A673 (cell line): ENCODE data around the gene TNS1. TPM values are rescaled to one million over a fixed set of nuclear protein-coding genes. Genes with fewer than 3 reads are reported as not detected.

Experiments used
- BruUV-seq: library from RNA; stranded (reverse); fragments of 400-500 nt; replicated peaks from 2 replicates; lab custom pipeline; 2021; lab: Mats Ljungman, UMichigan
- CTCF ChIA-PET: fragments of 300-600 bp; sonication (Branson Sonifier 250); formaldehyde crosslinking; loops from one replicate; lab custom pipeline; 2022; ENCODE audit warnings: antibody characterized with exemption; lab: Charles Lee
- POLR2A ChIA-PET: fragments of 300-600 bp; sonication (Branson Sonifier 250); formaldehyde crosslinking; loops from one replicate; lab custom pipeline; 2022; ENCODE audit warnings: antibody characterized with exemption; ENCODE audit not compliant: low non-redundant PET; lab: Charles Lee
- DNase-seq: peaks from one replicate; pipeline ENCODE4 v3.0.0-alpha.2; 2015; ENCODE audit warnings: low spot score
- H3K27ac ChIP-seq: fragments of 200-600 bp; sonication (generic); 2 replicates; pipeline ENCODE4 v1.5.1; 2016; ENCODE audit warnings: mixed run types, low read depth, mild to moderate bottlenecking, mixed read lengths, antibody characterized with exemption, low read length; ENCODE audit not compliant: poor library complexity, severe bottlenecking
- H3K27me3 ChIP-seq: fragments of 200-600 bp; sonication (generic); replicated peaks from 2 replicates; pipeline ENCODE4 v1.6.1; 2017; ENCODE audit warnings: mixed run types, low read depth, mild to moderate bottlenecking, mixed read lengths, antibody characterized with exemption, low read length; ENCODE audit not compliant: insufficient read depth, poor library complexity
- H3K36me3 ChIP-seq: fragments of 200-600 bp; sonication (generic); 2 replicates; pipeline ENCODE4 v1.6.1; 2016; ENCODE audit warnings: mixed run types, mild to moderate bottlenecking, mixed read lengths, antibody characterized with exemption, low read length; ENCODE audit not compliant: insufficient read depth, poor library complexity, severe bottlenecking
- H3K4me1 ChIP-seq: fragments of 200-600 bp; sonication (generic); 2 replicates; pipeline ENCODE4 v1.6.1; 2017; ENCODE audit warnings: mixed run types, mild to moderate bottlenecking, mixed read lengths, antibody characterized with exemption, low read length; ENCODE audit not compliant: insufficient read depth, poor library complexity, severe bottlenecking
- H3K4me3 ChIP-seq: fragments of 200-600 bp; sonication (generic); 2 replicates; pipeline ENCODE4 v1.5.1; 2016; ENCODE audit warnings: low read depth, mixed run types, mild to moderate bottlenecking, mixed read lengths, low read length; ENCODE audit not compliant: poor library complexity, severe bottlenecking
- H3K9me3 ChIP-seq: fragments of 200-600 bp; sonication (generic); 2 replicates; pipeline ENCODE4 v1.6.1; 2016; ENCODE audit warnings: mixed run types, low read depth, mild to moderate bottlenecking, mixed read lengths, antibody characterized with exemption, low read length; ENCODE audit not compliant: poor library complexity, severe bottlenecking
- EZH2 ChIP-seq: fragments of 200-600 bp; sonication (generic); IDR thresholded peaks from 2 replicates; pipeline ENCODE4 v1.6.1; 2017; ENCODE audit warnings: borderline replicate concordance, low read depth, mild to moderate bottlenecking, mixed read lengths, antibody characterized with exemption, low read length; ENCODE audit not compliant: poor library complexity, severe bottlenecking
- intact Hi-C: fragments of 100-400 bp; cut with micrococcal nuclease; formaldehyde crosslinking; loops from one replicate; pipeline ENCODE4 v1.10.0; 2022; ENCODE audit not compliant: unreplicated experiment
- total RNA-seq: library from RNA; stranded (reverse); gene quantifications from 2 replicates; pipeline ENCODE4 v1.2.3, GENCODE V29; 2021
- TF ChIP-seq, protein P1 (sequence below): fragments of 300-800, 200-600 bp; sonication (generic); conservative IDR thresholded peaks from 2 replicates; pipeline ENCODE4 v1.5.1; 2017; ENCODE audit warnings: low read depth, mild to moderate bottlenecking, antibody characterized with exemption, low read length, moderate library complexity, mixed read lengths

Gene TNS1
- total RNA-seq, 1 experiment from 2014 or later = 99.6 TPM

DNA sequence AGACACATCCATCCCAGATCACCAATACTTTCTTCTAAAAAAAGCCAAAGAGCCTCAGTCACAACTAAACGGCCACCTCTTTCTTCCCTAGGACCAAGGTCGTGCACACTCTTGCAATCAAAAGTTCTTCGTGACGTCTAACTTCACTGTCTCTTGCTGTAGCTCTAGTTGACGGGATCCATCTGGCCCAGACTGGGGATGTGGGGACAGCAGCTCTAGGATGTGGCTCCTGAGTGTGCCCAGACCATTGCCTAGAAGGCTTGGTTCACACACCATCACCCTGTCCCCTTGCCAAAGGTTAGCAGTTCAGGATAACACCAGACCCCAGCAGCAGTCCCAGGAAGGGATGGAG lies 98.2 kb downstream of the TNS1 start:
- no peak overlapping the region for H3K27ac ChIP-seq
- H3K9me3 ChIP-seq = no peaks in the 10 kb centered on the region
- no TSS peak for BruUV-seq
- TF ChIP-seq EZH2 = no peak
- TF ChIP-seq, protein P1, sequence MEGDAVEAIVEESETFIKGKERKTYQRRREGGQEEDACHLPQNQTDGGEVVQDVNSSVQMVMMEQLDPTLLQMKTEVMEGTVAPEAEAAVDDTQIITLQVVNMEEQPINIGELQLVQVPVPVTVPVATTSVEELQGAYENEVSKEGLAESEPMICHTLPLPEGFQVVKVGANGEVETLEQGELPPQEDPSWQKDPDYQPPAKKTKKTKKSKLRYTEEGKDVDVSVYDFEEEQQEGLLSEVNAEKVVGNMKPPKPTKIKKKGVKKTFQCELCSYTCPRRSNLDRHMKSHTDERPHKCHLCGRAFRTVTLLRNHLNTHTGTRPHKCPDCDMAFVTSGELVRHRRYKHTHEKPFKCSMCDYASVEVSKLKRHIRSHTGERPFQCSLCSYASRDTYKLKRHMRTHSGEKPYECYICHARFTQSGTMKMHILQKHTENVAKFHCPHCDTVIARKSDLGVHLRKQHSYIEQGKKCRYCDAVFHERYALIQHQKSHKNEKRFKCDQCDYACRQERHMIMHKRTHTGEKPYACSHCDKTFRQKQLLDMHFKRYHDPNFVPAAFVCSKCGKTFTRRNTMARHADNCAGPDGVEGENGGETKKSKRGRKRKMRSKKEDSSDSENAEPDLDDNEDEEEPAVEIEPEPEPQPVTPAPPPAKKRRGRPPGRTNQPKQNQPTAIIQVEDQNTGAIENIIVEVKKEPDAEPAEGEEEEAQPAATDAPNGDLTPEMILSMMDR = no peak
- intact Hi-C loops = no loop called here
- H3K4me1 ChIP-seq = peaks cover 6% of the 10 kb centered on the region
- no peak overlapping the region for H3K4me3 ChIP-seq
- peaks cover 5% of the 10 kb centered on the region for H3K36me3 ChIP-seq
- ChIA-PET POLR2A (interaction anchor here (0.8 kb wide), 1 partner anchor 146 kb away, joined by 3 read pairs; no protein-coding TSS in a partner anchor), CTCF (no interaction called here)
- DNase-seq = no peak
- H3K27me3 ChIP-seq = no peaks in the 10 kb centered on the region

DNA sequence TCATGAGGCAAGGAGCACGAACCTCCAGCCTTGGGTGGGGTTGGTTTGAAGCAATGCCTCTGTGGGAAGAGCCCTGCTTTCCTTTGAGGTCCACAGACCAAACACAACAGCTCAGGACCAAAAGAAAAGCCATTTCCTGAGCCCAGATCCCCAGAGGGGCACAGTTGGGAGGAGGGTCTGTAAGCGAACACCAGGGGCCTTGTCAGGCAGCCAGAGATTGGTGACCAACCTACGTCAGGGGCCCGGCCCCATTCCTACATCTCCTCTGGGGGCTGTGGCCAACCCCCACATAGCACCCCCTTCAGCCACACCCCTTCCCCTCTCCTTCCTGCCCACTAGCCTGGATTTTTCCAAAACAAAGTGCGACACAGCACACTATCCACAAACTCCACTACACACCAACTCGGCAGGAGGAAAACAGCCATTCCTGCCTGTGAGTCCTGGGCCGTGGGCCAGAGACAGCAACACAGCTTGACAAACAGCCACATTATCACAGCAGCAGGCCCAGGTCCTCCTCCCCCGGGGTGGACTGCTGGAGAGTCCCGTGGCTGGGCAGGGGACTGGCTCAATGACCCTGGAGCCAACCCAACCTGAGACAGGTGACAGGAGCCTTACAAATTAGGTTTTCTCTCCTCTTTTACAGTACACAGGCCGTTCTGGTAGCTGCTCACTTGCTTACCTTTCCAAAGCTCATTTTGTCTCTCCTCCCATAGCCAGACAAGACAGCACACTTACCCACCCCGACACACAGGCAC lies 98.8 kb downstream of the TNS1 start:
- H3K4me3 ChIP-seq = no peak overlapping the region
- H3K36me3 ChIP-seq = peaks cover 9% of the 10 kb centered on the region
- H3K9me3 ChIP-seq = no peaks in the 10 kb centered on the region
- BruUV-seq = no TSS peak
- intact Hi-C loops = no loop called here
- no peak for TF ChIP-seq EZH2
- TF ChIP-seq, protein P1 = no peak
- ChIA-PET CTCF (no interaction called here), POLR2A (interaction anchor here (0.8 kb wide), 1 partner anchor 147 kb away, joined by 3 read pairs; no protein-coding TSS in a partner anchor)
- DNase-seq = peak; percentile 14
- H3K27ac ChIP-seq = peak overlapping the region; percentile 29
- H3K4me1 ChIP-seq = peaks cover 6% of the 10 kb centered on the region
- no peaks in the 10 kb centered on the region for H3K27me3 ChIP-seq

DNA sequence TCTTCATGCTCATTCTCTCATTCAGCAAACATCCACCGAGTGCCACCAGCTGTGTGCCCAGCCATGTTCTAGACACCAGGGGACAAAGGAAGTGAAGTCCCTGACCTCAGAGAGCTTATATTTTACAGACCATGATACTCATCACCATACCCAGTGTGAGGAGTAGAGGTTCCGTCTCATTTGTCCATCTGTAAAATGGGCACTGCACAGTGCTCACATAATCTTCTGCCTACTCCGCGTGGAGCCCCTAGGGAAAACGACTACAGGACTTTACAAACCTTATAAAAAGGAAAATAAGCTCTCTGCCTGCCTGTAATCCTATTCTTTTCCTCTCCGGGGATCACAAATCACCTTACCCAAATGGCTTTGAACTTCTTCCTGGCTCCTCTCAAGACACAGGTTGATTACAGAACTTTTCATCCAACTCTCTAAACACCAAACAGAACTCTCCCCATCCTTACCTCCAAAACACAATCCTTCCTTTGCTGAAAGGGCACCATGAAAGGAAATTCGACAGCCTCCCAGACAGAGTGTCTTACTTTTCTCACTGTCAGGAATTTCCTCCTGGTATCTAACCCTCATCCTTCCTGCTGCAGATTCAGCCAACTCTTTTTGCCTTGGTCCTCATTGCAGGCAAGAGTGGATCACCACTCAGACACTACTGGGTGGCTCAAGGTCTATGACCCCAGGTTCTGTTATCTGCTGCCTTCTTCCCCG lies 99.5 kb downstream of the TNS1 start:
- DNase-seq = no peak
- Histone ChIP-seq H3K27ac (peak overlapping the region; percentile 29), H3K36me3 (peaks cover 12% of the 10 kb centered on the region), H3K9me3 (no peaks in the 10 kb centered on the region), H3K27me3 (no peaks in the 10 kb centered on the region), H3K4me1 (peaks cover 6% of the 10 kb centered on the region), H3K4me3 (no peak overlapping the region)
- intact Hi-C loops = no loop called here
- BruUV-seq = no TSS peak
- CTCF ChIA-PET = no interaction called here
- TF ChIP-seq, protein P1 = no peak
- no peak for TF ChIP-seq EZH2
- POLR2A ChIA-PET = no interaction called here
